SU-DHL-6 (cell line): ENCODE data around the gene P3H4.

ENCODE experiments used
- H2AFZ ChIP-seq: fragments of 200-600 bp; sonication (generic); 2 replicates; pipeline ENCODE4 v1.6.1; 2014; ENCODE audit warnings: low read depth, mild to moderate bottlenecking, moderate library complexity, mixed read lengths, antibody characterized with exemption, low read length; ENCODE audit not compliant: severe bottlenecking
- H3F3A ChIP-seq: fragments of 200-600 bp; shearing (Covaris generic); 2 replicates; pipeline ENCODE4 v1.6.0; 2016; ENCODE audit warnings: antibody characterized with exemption, mild to moderate bottlenecking; ENCODE audit not compliant: insufficient read depth
- H3K27ac ChIP-seq: fragments of 200-600 bp; sonication (generic); 2 replicates; pipeline ENCODE4 v1.5.1; 2016; ENCODE audit warnings: low read depth, mild to moderate bottlenecking, low read length, moderate library complexity, mixed read lengths
- H3K27me3 ChIP-seq: fragments of 200-600 bp; sonication (generic), shearing (Covaris generic); 2 replicates; pipeline ENCODE4 v1.6.0; 2014; ENCODE audit warnings: mild to moderate bottlenecking, low read length
- H3K36me3 ChIP-seq: fragments of 200-600 bp; sonication (generic); 2 replicates; pipeline ENCODE4 v1.6.1; 2014; ENCODE audit warnings: mild to moderate bottlenecking, low read length, mixed read lengths
- H3K4me2 ChIP-seq: fragments of 300-600, 200-600 bp; shearing (Covaris generic), sonication (generic); 2 replicates; pipeline ENCODE4 v1.6.0; 2014; ENCODE audit warnings: low read length, low read depth, mild to moderate bottlenecking; ENCODE audit not compliant: poor library complexity, severe bottlenecking
- H3K4me3 ChIP-seq: fragments of 200-600 bp; sonication (generic); 2 replicates; pipeline ENCODE4 v1.5.1; 2014; ENCODE audit warnings: antibody characterized with exemption, low read length, mild to moderate bottlenecking, mixed read lengths; ENCODE audit not compliant: insufficient read depth, poor library complexity, severe bottlenecking
- H3K79me2 ChIP-seq: fragments of 200-600 bp; sonication (generic); 2 replicates; pipeline ENCODE4 v1.6.1; 2014; ENCODE audit warnings: mild to moderate bottlenecking, low read length, moderate library complexity; ENCODE audit not compliant: insufficient read depth
- H3K9ac ChIP-seq: fragments of 200-600 bp; sonication (generic); 2 replicates; pipeline ENCODE4 v1.7.0; 2014; ENCODE audit warnings: mild to moderate bottlenecking, low read length
- H3K9me2 ChIP-seq: fragments of 200-600 bp; sonication (generic); replicated peaks from 2 replicates; pipeline ENCODE4 v1.6.1; 2014; ENCODE audit warnings: low read length; ENCODE audit not compliant: insufficient read depth
- H3K9me3 ChIP-seq: fragments of 200-600 bp; sonication (generic); 2 replicates; pipeline ENCODE4 v1.6.1; 2014; ENCODE audit warnings: low read length, mixed read lengths; ENCODE audit not compliant: insufficient read depth
- H4K20me1 ChIP-seq: fragments of 200-600 bp; sonication (generic); 2 replicates; pipeline ENCODE4 v1.6.1; 2014; ENCODE audit warnings: low read depth, mild to moderate bottlenecking, antibody characterized with exemption, low read length, moderate library complexity, mixed read lengths
- CTCF ChIP-seq: fragments of 200-600 bp; sonication (generic); IDR thresholded peaks from one replicate; pipeline ENCODE4 v1.5.1; 2017; ENCODE audit warnings: antibody characterized with exemption, mild to moderate bottlenecking, low read length, moderate library complexity; ENCODE audit not compliant: insufficient read depth, poor library complexity, severe bottlenecking
- EZH2phosphoT487 ChIP-seq: fragments of 200-600 bp; sonication (generic), shearing (Covaris generic); conservative IDR thresholded peaks from 2 replicates; pipeline ENCODE4 v1.6.1; 2018; ENCODE audit warnings: mild to moderate bottlenecking, antibody characterized with exemption, low read length, moderate library complexity, mixed read lengths

Gene P3H4

GRCh38 chr17:41794540-41794975 lies 17.2 kb downstream of the P3H4 start:
- H3K9ac ChIP-seq: no peak overlapping the region
- no peak overlapping the region for H2AFZ ChIP-seq
- H3K36me3 ChIP-seq: no peaks in the 10 kb centered on the region
- H3F3A ChIP-seq: no peaks in the 10 kb centered on the region
- TF ChIP-seq EZH2phosphoT487 (no peak), CTCF (no peak)
- no peak overlapping the region for H3K4me3 ChIP-seq
- no peak overlapping the region for H3K27ac ChIP-seq
- H4K20me1 ChIP-seq: no peaks in the 10 kb centered on the region
- no peaks in the 10 kb centered on the region for H3K9me2 ChIP-seq
- no peaks in the 10 kb centered on the region for H3K79me2 ChIP-seq
- H3K27me3 ChIP-seq: no peaks in the 10 kb centered on the region
- H3K4me2 ChIP-seq: no peak overlapping the region
- H3K9me3 ChIP-seq: no peaks in the 10 kb centered on the region

GRCh38 chr17:41793784-41794539 lies 17.8 kb downstream of the P3H4 start:
- H2AFZ ChIP-seq: no peak overlapping the region
- no peak overlapping the region for H3K27ac ChIP-seq
- no peaks in the 10 kb centered on the region for H3K27me3 ChIP-seq
- no peak overlapping the region for H3K9ac ChIP-seq
- H3K4me3 ChIP-seq: no peak overlapping the region
- no peaks in the 10 kb centered on the region for H3K9me2 ChIP-seq
- no peak overlapping the region for H3K4me2 ChIP-seq
- no peaks in the 10 kb centered on the region for H4K20me1 ChIP-seq
- no peaks in the 10 kb centered on the region for H3K36me3 ChIP-seq
- no peak for TF ChIP-seq EZH2phosphoT487
- TF ChIP-seq CTCF: no peak
- no peaks in the 10 kb centered on the region for H3K9me3 ChIP-seq
- H3F3A ChIP-seq: no peaks in the 10 kb centered on the region
- no peaks in the 10 kb centered on the region for H3K79me2 ChIP-seq

GRCh38 chr17:41792845-41793783 lies 18.6 kb downstream of the P3H4 start:
- H3K4me2 ChIP-seq: no peak overlapping the region
- no peaks in the 10 kb centered on the region for H3F3A ChIP-seq
- no peak overlapping the region for H3K4me3 ChIP-seq
- no peaks in the 10 kb centered on the region for H4K20me1 ChIP-seq
- H3K27ac ChIP-seq: no peak overlapping the region
- H2AFZ ChIP-seq: no peak overlapping the region
- TF ChIP-seq EZH2phosphoT487: no peak
- no peak for TF ChIP-seq CTCF
- H3K9me2 ChIP-seq: no peaks in the 10 kb centered on the region
- H3K36me3 ChIP-seq: no peaks in the 10 kb centered on the region
- H3K27me3 ChIP-seq: no peaks in the 10 kb centered on the region
- H3K9me3 ChIP-seq: no peaks in the 10 kb centered on the region
- no peaks in the 10 kb centered on the region for H3K79me2 ChIP-seq
- H3K9ac ChIP-seq: no peak overlapping the region
